Measurements from ENCODE around the gene COPS8. TPM values are rescaled to one million over a fixed set of nuclear protein-coding genes. Genes with fewer than 3 reads are reported as not detected.

The COPS8 gene
- total RNA-seq, 3 donors from 2014 or later = 88.8 to 205 (median 103) TPM

GRCh38 chr2:237149425-237149824 lies 63.7 kb downstream of the COPS8 start:
- DNase-seq (ENCODE audit: low spot score in 2 of 2) = no peak
- Histone ChIP-seq H3K9me3 (peaks cover 12 to 23% of the 10 kb centered on the region in 2 donors), H3K4me1 (no peaks in the 10 kb centered on the region), H3K27me3 (no peaks in the 10 kb centered on the region), H3K27ac (no peak overlapping the region), H3K36me3 (no peaks in the 10 kb centered on the region), H3K4me3 (no peak overlapping the region)
- TF ChIP-seq POLR2AphosphoS5 (IDR thresholded peaks at IDR 0.05) (no peak), CTCF (IDR thresholded peaks at IDR 0.05) (no peak), POLR2A (IDR thresholded peaks at IDR 0.05) (no peak)
- intact Hi-C loops (cut with DNase I; ENCODE audit: low total_unique reads) = no loop called here

Measured in breast epithelium (tissue), 4 donors.